ENCODE measurements around the gene SYCN.

DNA sequence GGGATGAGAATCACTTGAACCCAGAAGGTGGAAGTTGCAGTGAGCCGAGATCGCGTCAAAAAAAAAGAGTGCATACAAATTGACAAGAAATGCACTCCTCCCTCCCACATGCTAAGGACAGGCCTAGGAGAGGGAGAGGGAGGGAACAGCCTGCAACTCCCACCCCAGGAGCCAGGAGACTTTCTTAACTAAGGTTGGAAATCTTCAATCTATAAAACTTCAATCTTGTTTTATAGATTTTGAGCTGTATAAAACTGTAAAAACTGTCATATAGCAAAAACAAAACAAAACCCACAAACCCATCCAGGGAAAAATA is 1.3 kb upstream of the SYCN start:
- TF ChIP-seq, protein P1, sequence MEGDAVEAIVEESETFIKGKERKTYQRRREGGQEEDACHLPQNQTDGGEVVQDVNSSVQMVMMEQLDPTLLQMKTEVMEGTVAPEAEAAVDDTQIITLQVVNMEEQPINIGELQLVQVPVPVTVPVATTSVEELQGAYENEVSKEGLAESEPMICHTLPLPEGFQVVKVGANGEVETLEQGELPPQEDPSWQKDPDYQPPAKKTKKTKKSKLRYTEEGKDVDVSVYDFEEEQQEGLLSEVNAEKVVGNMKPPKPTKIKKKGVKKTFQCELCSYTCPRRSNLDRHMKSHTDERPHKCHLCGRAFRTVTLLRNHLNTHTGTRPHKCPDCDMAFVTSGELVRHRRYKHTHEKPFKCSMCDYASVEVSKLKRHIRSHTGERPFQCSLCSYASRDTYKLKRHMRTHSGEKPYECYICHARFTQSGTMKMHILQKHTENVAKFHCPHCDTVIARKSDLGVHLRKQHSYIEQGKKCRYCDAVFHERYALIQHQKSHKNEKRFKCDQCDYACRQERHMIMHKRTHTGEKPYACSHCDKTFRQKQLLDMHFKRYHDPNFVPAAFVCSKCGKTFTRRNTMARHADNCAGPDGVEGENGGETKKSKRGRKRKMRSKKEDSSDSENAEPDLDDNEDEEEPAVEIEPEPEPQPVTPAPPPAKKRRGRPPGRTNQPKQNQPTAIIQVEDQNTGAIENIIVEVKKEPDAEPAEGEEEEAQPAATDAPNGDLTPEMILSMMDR (IDR thresholded peaks at IDR 0.05) = no peak
- no peak for TF ChIP-seq EZH2 (IDR thresholded peaks at IDR 0.05; ENCODE audit: borderline replicate concordance, insufficient read depth, low read depth, low read length, poor library complexity, severe bottlenecking)
